ENCODE measurements around the gene CTNNA2.

GRCh38 chr2:79721061-79721460, 208.2 kb downstream of the CTNNA2 start:
- TF ChIP-seq CTCF (IDR thresholded peaks at IDR 0.05; ENCODE audit: low read depth, low read length) (no peak), EZH2phosphoT487 (IDR thresholded peaks at IDR 0.05; ENCODE audit: low read depth) (no peak)

Data from OCI-LY3 (cell line).